Activated CD4-positive, alpha-beta memory T cell treated with anti-CD3 and anti-CD28 coated beads for 36 hours (primary cell): ENCODE data around the gene ANAPC2. TPM values are rescaled to one million over a fixed set of nuclear protein-coding genes. Genes with fewer than 3 reads are reported as not detected.

Experiments used
- CTCF ChIA-PET: fragments of 350-600 bp; sonication (Branson Sonifier 250); formaldehyde crosslinking; loops from one replicate; lab custom pipeline; 2021; ENCODE audit warnings: antibody characterized with exemption, inconsistent platforms; lab: Charles Lee
- POLR2A ChIA-PET: fragments of 350-600 bp; sonication (Branson Sonifier 250); formaldehyde crosslinking; loops from one replicate; lab custom pipeline; 2021; ENCODE audit warnings: antibody characterized with exemption; lab: Charles Lee
- DNase-seq: peaks from one replicate; pipeline ENCODE4 v3.0.0-alpha.2; 2020
- H3K27ac Mint-ChIP-seq: one replicate; pipeline ENCODE4 v1.8.0; 2021; ENCODE audit warnings: mixed read lengths
- H3K27me3 Mint-ChIP-seq: one replicate; pipeline ENCODE4 v1.8.0; 2021; ENCODE audit warnings: mixed read lengths
- H3K36me3 Mint-ChIP-seq: one replicate; pipeline ENCODE4 v1.8.0; 2021; ENCODE audit warnings: mixed read lengths
- H3K4me1 Mint-ChIP-seq: one replicate; pipeline ENCODE4 v1.8.0; 2021; ENCODE audit warnings: low read depth, mixed read lengths
- H3K4me3 Mint-ChIP-seq: one replicate; pipeline ENCODE4 v1.8.0; 2021; ENCODE audit warnings: mild to moderate bottlenecking, mixed read lengths
- H3K9me3 Mint-ChIP-seq: one replicate; pipeline ENCODE4 v1.8.0; 2021; ENCODE audit warnings: mixed read lengths
- intact Hi-C: fragments of 100-400 bp; cut with micrococcal nuclease; formaldehyde crosslinking; loops from one replicate; pipeline ENCODE4 v1.15.1; 2023
- total RNA-seq, 2 experiments: library from RNA; stranded (reverse); gene quantifications; one replicate each; pipeline ENCODE4 v1.2.3, GENCODE V29; 2021

The ANAPC2 gene
- total RNA-seq, 2 experiments from 2014 or later = 36.3 to 36.9 TPM

DNA sequence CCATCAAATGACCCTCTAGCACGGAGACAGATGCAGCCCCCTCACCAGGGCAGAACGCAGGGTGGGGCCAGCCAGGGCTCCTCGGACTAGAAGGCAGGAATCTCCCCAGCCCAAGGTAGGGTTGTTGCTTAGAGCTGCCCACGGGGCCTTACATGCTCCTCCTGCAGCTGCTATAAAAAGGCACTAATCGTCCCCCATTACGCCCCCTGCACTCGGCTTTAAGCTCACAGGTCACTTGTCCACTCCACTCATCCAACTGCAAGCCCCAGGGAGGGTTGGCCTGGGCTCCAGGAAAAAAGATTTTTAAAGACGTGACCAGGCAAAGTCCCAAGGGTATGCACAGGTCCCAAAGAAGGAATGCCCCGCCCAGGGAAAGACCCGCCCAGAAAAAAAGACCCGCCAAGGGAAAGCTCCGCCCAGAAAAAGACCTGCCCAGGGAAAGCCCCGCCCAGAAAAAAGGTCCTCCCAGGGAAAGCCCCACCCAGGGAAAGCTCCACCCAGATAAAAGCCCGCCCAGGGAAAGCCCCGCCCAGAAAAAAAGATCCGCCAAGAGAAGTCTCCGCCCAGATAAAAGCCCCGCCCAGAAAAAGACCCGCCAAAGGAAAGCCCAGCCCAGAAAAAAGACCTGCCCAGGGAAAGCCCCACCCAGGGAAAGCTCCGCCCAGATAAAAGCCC lies 38.3 kb downstream of the ANAPC2 start:
- DNase-seq = no peak
- Mint-ChIP-seq H3K27me3 (peaks cover 5% of the 10 kb centered on the region), H3K4me1 (no peaks in the 10 kb centered on the region), H3K4me3 (no peak overlapping the region), H3K9me3 (no peaks in the 10 kb centered on the region), H3K36me3 (no peaks in the 10 kb centered on the region), H3K27ac (no peak overlapping the region)
- POLR2A ChIA-PET = no interaction called here
- CTCF ChIA-PET = interaction anchor here (1.1 to 1.4 kb wide), 2 partner anchors 9 to 86 kb away, joined by 3 read pairs; no protein-coding TSS in a partner anchor
- intact Hi-C loops = loop anchor here (2.0 kb wide), 1 partner anchor 63 kb away; the partner anchor contains the start of gene MAN1B1

DNA sequence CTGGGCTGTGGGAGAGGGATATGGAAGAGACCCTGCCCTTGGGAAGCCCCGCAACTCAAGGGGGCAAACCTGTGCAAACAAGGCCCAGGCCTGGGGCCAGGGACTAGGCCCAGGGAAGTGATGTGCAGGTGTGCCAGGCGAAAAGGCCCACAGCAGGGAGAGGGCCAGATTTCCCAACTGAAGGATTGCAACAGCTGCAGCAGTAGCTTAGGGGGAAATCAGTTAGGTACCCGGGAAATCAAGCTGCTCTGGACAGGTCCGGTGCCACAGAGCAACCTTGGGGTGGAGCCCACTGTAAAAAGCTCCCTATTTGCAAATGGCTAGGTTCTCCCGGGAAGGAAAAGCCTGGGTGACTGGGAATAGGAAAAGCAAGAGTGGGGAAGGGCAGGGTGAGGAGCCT lies 39.0 kb downstream of the ANAPC2 start:
- H3K27ac Mint-ChIP-seq = no peak overlapping the region
- peaks cover 5% of the 10 kb centered on the region for H3K27me3 Mint-ChIP-seq
- no peaks in the 10 kb centered on the region for H3K4me1 Mint-ChIP-seq
- no peak overlapping the region for H3K4me3 Mint-ChIP-seq
- no peak for DNase-seq
- ChIA-PET POLR2A (no interaction called here), CTCF (interaction anchor here (0.6 to 1.4 kb wide), 2 partner anchors 87 to 114 kb away, joined by 3 to 4 read pairs; no protein-coding TSS in a partner anchor)
- H3K9me3 Mint-ChIP-seq = no peaks in the 10 kb centered on the region
- H3K36me3 Mint-ChIP-seq = no peaks in the 10 kb centered on the region
- intact Hi-C loops = no loop called here

DNA sequence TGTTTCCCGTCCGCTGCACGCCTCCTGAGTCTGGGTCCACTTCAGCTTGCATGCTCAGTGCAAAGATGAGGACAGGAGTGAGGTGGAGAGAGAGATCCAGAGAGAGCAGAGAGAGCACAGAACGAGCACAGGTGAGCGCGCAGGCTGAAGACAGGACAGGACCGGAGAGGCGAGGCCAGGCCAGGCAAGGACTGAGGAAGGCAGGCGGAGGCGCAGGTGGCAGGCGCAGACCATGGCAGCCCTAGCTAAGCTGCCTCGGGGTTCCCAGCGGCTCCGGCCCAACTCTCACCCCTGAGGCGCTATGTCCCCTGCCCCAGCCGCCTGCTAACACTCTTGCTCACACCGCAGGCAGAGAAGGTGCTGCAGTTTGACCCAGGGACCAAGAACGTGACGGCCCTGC lies 39.7 kb downstream of the ANAPC2 start:
- intact Hi-C loops = no loop called here
- ChIA-PET CTCF (interaction anchor here (0.6 to 1.4 kb wide), 2 partner anchors 88 to 113 kb away, joined by 3 to 4 read pairs; no protein-coding TSS in a partner anchor), POLR2A (no interaction called here)
- no peaks in the 10 kb centered on the region for H3K9me3 Mint-ChIP-seq
- H3K36me3 Mint-ChIP-seq = no peaks in the 10 kb centered on the region
- no peak overlapping the region for H3K27ac Mint-ChIP-seq
- peaks cover 5% of the 10 kb centered on the region for H3K27me3 Mint-ChIP-seq
- DNase-seq = no peak
- no peak overlapping the region for H3K4me3 Mint-ChIP-seq
- no peaks in the 10 kb centered on the region for H3K4me1 Mint-ChIP-seq

DNA sequence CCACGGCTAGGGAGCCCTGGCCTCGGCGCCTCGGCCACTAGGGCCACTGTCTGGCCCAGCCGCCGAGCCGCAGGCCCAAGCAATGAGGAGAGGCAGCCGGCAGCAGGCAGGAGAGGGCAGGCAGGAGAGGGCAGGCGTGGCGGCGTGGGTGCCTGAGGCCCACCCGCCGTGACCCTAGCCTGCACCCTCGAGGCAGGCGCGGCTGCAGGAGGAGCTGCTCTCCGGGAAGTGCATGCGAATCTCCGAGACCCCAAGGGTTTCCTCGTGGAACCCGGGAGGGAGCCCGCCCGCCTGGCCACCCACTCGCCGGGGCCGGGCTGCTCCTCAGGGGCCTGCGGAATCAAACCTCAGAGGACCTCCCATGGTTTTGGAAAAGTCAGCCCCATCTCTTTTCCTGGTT lies 40.1 kb downstream of the ANAPC2 start:
- Mint-ChIP-seq H3K27ac (no peak overlapping the region), H3K4me3 (no peak overlapping the region), H3K9me3 (no peaks in the 10 kb centered on the region), H3K36me3 (no peaks in the 10 kb centered on the region), H3K4me1 (no peaks in the 10 kb centered on the region), H3K27me3 (peaks cover 5% of the 10 kb centered on the region)
- intact Hi-C loops = no loop called here
- DNase-seq = no peak
- CTCF ChIA-PET = interaction anchor here (1.4 kb wide), 1 partner anchor 89 kb away, joined by 4 read pairs; no protein-coding TSS in a partner anchor
- POLR2A ChIA-PET = no interaction called here

DNA sequence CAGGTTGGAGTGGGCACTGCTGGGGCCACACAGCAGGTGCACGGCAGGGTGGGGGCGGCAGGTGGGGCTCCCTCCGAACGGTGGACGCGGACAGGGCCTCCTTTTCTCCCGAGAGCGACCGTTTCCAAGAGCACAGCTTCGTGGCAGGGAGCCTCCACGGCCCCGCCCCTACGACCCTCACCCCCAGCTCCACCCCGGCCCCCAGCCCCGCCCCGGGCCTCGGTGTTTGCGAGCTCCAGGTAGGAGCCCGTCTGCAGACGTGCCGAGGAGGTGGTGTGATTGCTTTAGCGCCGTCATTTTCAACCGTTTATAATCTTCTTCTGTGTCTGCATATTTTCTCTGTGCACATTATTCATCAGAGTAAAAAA lies 40.6 kb downstream of the ANAPC2 start:
- peaks cover 5% of the 10 kb centered on the region for H3K27me3 Mint-ChIP-seq
- H3K36me3 Mint-ChIP-seq = no peaks in the 10 kb centered on the region
- ChIA-PET POLR2A (no interaction called here), CTCF (no interaction called here)
- DNase-seq = no peak
- intact Hi-C loops = no loop called here
- no peak overlapping the region for H3K4me3 Mint-ChIP-seq
- no peaks in the 10 kb centered on the region for H3K4me1 Mint-ChIP-seq
- H3K27ac Mint-ChIP-seq = no peak overlapping the region
- no peaks in the 10 kb centered on the region for H3K9me3 Mint-ChIP-seq

DNA sequence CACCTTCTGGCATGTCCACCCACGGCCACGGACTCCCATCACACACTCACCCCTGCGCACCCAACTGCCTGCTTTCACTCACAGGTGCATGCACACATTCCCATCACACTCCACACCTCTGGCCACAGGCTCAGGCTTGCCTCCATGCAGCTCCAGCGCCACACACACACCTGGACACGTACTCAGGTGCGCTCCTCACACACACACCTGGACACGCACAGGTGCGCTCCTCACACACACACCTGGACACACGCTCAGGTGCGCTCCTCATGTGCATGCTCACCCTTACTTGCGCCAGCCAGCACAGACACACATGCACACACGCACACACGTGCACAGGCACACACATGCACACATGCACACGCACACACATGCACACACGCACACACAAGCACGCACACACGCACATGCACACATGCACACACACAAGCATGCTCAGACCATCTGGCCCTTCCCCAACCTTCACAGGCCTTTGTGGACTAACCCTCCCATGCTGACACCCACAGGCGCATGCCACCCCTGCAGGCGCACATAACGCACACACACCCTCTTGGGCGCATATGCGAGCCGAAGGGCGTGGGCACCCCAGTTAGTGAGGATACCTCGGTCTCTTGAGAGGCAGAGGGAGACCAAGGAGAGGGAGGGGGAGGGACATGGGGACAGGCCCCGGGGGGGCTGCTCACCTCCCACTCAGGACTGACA lies 41.1 kb downstream of the ANAPC2 start:
- ChIA-PET CTCF (no interaction called here), POLR2A (no interaction called here)
- Mint-ChIP-seq H3K4me1 (no peaks in the 10 kb centered on the region), H3K27me3 (peaks cover 10% of the 10 kb centered on the region), H3K9me3 (no peaks in the 10 kb centered on the region), H3K27ac (no peak overlapping the region), H3K36me3 (no peaks in the 10 kb centered on the region), H3K4me3 (no peak overlapping the region)
- intact Hi-C loops = no loop called here
- no peak for DNase-seq

DNA sequence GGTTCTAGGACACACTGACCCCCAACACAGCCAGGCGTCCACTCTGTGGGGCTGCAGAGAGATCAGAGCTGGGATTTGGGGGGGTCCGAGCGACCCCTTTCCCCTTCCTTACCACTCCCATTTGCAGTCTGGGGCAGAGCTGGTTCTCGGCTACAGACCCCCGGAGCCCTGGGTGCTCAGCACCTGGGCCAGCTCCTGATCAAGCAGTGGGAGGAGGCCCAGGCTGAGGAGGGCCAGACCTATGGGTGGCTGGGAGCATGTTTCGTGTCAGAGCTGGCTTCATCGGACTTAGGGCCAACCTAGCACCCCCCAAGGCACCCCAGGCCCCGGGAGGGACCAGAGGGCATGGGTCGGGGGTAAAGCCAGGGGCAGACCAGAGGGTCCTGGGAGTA lies 41.8 kb downstream of the ANAPC2 start:
- H3K4me1 Mint-ChIP-seq = no peaks in the 10 kb centered on the region
- intact Hi-C loops = no loop called here
- ChIA-PET POLR2A (no interaction called here), CTCF (no interaction called here)
- DNase-seq = no peak
- no peaks in the 10 kb centered on the region for H3K9me3 Mint-ChIP-seq
- H3K4me3 Mint-ChIP-seq = no peak overlapping the region
- no peaks in the 10 kb centered on the region for H3K36me3 Mint-ChIP-seq
- H3K27ac Mint-ChIP-seq = no peak overlapping the region
- H3K27me3 Mint-ChIP-seq = peaks cover 15% of the 10 kb centered on the region

DNA sequence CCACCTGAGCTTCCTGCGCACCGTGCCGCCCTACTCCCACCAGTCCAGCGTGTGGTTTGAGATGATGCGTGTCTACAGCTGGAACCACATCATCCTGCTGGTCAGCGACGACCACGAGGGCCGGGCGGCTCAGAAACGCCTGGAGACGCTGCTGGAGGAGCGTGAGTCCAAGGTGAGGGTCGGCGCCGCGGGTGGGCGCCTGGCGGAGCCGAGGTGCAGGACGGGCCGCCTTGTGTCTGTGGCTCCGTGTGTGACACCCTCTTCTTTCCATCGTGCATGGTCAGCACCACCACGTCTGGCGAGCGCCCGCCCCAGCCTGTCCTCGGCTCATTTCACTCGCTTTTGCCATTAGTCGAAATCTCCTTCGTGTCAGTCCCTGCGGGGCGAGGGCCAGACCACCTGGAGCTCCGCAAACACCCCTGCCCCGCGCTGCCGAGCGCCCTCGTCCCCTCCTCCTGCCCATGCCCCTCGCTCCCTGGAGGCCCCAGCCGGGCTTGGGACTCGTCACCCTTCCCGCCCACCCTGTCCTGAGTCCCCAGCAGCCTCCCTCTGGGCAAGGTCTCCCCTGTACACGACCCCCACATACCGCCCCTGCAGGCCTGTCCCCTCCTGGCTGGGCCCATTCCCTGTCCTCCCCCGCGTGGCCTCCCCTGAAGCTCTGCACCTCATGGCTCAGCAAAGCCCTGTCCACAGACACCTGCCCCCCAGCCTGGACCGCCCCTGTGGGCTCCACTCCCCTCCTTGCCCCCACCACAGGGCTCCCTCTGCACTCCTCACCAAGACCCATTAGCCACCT lies 42.4 kb downstream of the ANAPC2 start:
- Mint-ChIP-seq H3K36me3 (no peaks in the 10 kb centered on the region), H3K4me3 (no peak overlapping the region), H3K27me3 (peaks cover 16% of the 10 kb centered on the region), H3K9me3 (no peaks in the 10 kb centered on the region), H3K27ac (no peak overlapping the region), H3K4me1 (no peaks in the 10 kb centered on the region)
- no peak for DNase-seq
- POLR2A ChIA-PET = no interaction called here
- intact Hi-C loops = no loop called here
- CTCF ChIA-PET = no interaction called here

DNA sequence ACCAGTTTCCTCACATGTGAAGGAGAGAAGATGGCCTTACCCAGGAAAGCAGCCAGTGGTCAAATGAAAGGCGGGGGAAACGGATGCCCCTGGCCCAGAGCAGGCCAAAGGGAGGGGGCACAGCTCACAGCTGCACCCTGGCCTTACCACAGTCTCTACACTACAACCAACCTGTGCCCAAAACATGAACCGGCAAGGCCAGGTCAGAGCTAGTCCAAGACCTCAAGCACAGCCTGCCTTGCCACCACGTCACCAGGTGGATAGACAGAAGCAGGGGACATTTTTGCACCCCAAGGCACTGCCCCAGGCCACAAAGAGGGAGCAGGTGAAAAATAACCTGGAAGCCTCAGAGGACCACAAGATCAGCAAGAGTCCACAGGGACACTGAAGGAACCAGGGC lies 44.9 kb downstream of the ANAPC2 start:
- Mint-ChIP-seq H3K4me3 (no peak overlapping the region), H3K27me3 (peaks cover 36% of the 10 kb centered on the region), H3K27ac (no peak overlapping the region), H3K9me3 (no peaks in the 10 kb centered on the region), H3K4me1 (no peaks in the 10 kb centered on the region), H3K36me3 (no peaks in the 10 kb centered on the region)
- ChIA-PET POLR2A (no interaction called here), CTCF (interaction anchor here (0.9 kb wide), 1 partner anchor 472 kb away, joined by 3 read pairs; no protein-coding TSS in a partner anchor)
- DNase-seq = no peak
- intact Hi-C loops = no loop called here

DNA sequence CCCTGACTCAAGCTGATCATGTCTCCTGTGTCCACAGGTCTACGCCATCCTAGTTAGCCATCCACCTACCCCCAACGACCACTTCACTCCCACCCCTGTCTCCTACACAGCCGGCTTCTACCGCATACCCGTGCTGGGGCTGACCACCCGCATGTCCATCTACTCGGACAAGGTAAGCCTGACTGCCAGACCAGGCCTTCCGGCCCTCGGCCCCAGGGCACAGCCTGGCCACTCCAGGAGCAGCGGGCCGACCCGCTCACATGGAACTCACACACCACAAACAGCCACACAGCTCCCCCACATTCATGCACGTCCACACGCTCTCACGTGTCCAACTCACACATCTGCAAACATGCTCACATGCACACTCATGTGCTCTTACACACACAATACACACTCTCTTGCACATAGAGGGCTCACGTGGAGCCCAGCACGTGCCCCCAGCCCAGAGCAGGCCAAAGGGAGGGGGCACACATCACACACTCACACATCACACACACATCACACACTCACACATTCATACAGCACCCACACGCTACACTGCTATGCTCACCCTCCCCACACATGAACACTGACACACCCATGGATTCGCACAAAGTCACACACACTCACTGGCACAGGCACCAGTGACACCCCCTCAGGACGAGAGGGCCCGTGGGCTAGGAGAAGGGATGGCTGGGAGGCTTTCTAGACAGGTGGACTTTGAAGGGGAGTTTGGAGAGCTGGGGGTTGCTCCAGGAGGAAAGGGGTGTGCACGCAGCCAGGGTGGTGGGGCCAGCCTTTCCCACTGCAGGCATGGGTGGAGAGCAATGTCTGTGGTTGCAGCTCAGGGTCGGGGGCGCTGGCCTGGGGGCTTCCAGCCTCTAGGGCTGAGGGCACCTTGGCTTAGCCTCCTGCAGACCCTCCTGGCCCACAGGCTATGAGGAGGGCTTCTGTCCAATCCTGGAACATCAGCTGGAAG lies 46.1 kb downstream of the ANAPC2 start:
- Mint-ChIP-seq H3K27me3 (peaks cover 44% of the 10 kb centered on the region), H3K27ac (no peak overlapping the region), H3K36me3 (no peaks in the 10 kb centered on the region), H3K9me3 (no peaks in the 10 kb centered on the region), H3K4me1 (no peaks in the 10 kb centered on the region), H3K4me3 (no peak overlapping the region)
- intact Hi-C loops = no loop called here
- ChIA-PET CTCF (interaction anchor here (1.0 kb wide), 1 partner anchor 9 kb away, joined by 3 read pairs; no protein-coding TSS in a partner anchor), POLR2A (no interaction called here)
- no peak for DNase-seq

DNA sequence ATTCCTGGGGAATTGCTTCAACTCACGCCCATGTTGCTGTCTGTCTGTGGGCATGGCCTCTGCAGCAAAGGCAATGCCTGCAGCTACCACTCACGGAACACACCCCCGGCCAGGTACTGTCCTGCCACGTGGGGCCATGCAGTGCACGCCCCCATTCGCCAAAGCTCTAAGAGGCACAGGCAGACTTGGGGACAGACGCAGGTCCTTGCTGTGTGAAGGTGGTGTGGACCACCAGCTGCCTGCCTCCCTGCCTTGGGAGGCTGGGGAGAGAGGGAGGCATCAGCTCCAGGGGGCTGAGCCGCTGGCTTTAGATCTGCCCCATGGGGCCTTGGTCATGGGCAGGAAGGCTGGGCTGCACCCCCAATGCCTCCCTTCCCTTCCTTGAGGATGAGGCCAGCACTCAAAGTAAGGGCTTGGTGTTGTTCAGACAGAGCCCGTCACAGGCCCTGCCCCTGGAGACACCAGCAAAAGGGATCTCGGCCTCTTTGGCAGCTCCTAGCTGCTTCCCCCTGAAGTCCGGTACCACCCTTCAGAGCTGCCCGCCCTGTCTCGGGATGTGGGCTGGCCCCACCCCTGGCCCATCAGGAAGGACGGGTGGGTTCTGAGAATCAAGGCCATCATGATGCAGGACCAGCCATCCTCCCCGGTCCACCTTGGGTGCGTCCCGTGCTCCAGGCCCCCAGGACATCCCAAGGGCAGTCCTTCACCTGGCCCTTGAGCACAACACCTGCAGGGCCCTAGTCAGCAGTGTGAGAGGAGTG lies 47.1 kb downstream of the ANAPC2 start:
- CTCF ChIA-PET = interaction anchor here (0.9 to 1.0 kb wide), 2 partner anchors 8 to 9 kb away, joined by 3 read pairs; no protein-coding TSS in a partner anchor

More for the DNA sequence above, 47.1 kb downstream of the ANAPC2 start:
- no peak overlapping the region for H3K4me3 Mint-ChIP-seq
- H3K27ac Mint-ChIP-seq = no peak overlapping the region
- H3K36me3 Mint-ChIP-seq = no peaks in the 10 kb centered on the region
- H3K9me3 Mint-ChIP-seq = no peaks in the 10 kb centered on the region
- peaks cover 42% of the 10 kb centered on the region for H3K27me3 Mint-ChIP-seq
- DNase-seq = no peak
- intact Hi-C loops = no loop called here
- no peaks in the 10 kb centered on the region for H3K4me1 Mint-ChIP-seq
- POLR2A ChIA-PET = no interaction called here
